Measurements from ENCODE around the gene SAP30. TPM values are rescaled to one million over a fixed set of nuclear protein-coding genes. Genes with fewer than 3 reads are reported as not detected.

SAP30 gene
- total and polyA plus RNA-seq, 9 of the 15 experiments (the other 6 are each of a cell fraction or from before 2014, with no cell fraction given): 5.9 to 51.1 (median 32.6) TPM

DNA sequence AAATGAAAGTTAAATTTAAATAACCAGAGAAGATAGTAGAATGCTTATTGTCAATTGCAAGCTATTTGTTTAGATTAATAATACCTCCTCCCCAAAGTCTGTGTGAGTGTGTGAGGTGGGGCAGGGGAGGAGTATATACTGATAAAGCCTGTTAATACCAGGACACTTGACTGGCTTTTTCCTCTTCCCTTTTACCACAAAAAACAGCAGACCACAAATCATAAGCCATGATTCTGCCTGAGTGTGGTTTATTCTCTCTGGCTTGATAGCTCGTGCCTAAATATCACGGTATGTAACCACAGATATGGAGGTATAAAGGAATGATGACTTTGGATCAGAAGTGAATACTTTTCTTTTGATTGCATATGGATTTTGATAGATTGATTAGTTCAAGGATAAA, 50.0 kb downstream of the SAP30 start (continued):
- TF ChIP-seq, protein P1, sequence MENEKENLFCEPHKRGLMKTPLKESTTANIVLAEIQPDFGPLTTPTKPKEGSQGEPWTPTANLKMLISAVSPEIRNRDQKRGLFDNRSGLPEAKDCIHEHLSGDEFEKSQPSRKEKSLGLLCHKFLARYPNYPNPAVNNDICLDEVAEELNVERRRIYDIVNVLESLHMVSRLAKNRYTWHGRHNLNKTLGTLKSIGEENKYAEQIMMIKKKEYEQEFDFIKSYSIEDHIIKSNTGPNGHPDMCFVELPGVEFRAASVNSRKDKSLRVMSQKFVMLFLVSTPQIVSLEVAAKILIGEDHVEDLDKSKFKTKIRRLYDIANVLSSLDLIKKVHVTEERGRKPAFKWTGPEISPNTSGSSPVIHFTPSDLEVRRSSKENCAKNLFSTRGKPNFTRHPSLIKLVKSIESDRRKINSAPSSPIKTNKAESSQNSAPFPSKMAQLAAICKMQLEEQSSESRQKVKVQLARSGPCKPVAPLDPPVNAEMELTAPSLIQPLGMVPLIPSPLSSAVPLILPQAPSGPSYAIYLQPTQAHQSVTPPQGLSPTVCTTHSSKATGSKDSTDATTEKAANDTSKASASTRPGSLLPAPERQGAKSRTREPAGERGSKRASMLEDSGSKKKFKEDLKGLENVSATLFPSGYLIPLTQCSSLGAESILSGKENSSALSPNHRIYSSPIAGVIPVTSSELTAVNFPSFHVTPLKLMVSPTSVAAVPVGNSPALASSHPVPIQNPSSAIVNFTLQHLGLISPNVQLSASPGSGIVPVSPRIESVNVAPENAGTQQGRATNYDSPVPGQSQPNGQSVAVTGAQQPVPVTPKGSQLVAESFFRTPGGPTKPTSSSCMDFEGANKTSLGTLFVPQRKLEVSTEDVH (IDR thresholded peaks at IDR 0.05; ENCODE audit: low read depth, partially characterized antibody): no peak
- TF ChIP-seq, protein P2, sequence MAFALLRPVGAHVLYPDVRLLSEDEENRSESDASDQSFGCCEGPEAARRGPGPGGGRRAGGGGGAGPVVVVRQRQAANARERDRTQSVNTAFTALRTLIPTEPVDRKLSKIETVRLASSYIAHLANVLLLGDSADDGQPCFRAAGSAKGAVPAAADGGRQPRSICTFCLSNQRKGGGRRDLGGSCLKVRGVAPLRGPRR (CRISPR knock-in tag; IDR thresholded peaks at IDR 0.05): no peak
- TF ChIP-seq GTF2F1 (IDR thresholded peaks at IDR 0.05; ENCODE audit: low read depth, low read length) (no peak), TARDBP (IDR thresholded peaks at IDR 0.05) (no peak)

DNA sequence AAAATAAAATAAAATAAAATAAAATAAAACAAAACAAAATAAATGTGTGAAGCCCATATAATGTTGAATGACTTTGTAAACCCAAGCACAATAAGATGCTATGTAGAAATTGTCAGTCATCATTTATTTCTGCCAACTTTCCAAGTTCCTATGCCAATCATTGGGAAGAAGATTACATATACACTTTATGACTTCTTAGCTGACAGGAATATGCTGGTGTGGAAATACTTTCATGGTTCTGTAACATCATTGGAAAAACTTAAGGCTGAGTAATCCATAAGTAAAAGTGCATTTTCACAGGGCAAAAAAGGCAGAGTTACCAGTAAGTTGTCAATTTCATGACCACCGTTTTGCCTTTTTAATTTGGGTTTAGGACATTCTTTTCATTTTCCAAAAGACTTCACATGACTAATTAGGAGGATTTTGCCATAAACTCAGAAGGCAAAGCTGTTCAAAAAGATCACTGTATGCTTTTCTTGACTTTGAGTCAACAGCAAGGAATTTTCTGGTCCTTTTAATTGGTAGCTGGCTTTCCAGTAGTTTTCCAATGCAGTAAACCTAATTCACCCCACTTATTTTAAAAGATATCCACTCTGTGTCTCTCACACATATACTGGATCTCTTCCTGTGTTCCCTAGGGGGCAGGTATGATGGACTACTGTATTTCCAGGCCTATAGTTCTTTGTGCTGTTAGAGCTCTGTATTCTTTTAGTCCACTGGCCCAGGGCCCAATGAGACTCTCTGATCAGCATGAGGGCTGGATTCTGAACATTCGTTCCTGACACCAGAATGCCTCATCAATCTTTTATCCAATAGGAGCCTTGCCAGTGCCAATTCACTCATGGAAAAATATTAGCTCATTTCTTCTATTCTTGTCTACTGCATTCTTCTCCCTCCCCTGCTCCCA, 54.4 kb downstream of the SAP30 start:
- ATAC-seq (no peak), FAIRE-seq (peak; percentile 46), DNase-seq (ENCODE audit: extremely low read depth in 1 of 4, low spot score in 3 of 4) (no peak)
- in situ Hi-C loops (cut with MboI) (loop anchor here (5.0 kb wide), 1 partner anchor 67 kb away; no protein-coding TSS in a partner anchor), intact Hi-C loops (cut with micrococcal nuclease) (loop anchor here (5.0 to 10.0 kb wide), 2 partner anchors 37 to 570 kb away; no protein-coding TSS in a partner anchor)
- H4K20me1 ChIP-seq (replicated peaks; ENCODE audit: control insufficient read depth, insufficient read depth, low read length): no peaks in the 10 kb centered on the region
- CTCF ChIA-PET (ENCODE audit: low intra/inter-chr PET ratio): no interaction called here
- no peak overlapping the region for H2AFZ ChIP-seq (ENCODE audit: low read depth, low read length)
- no peaks in the 10 kb centered on the region for H3K9me1 ChIP-seq (ENCODE audit: control insufficient read depth, insufficient read depth, low read length)
- H3K79me2 ChIP-seq (ENCODE audit: control insufficient read depth, insufficient read depth, low read length): no peaks in the 10 kb centered on the region
- H3K4me2 ChIP-seq (ENCODE audit: insufficient read depth, low read length): no peak overlapping the region
- no peaks in the 10 kb centered on the region for H3K36me3 ChIP-seq (ENCODE audit: control insufficient read depth, insufficient read depth, low read length)
- H3K27ac ChIP-seq (ENCODE audit: extremely low read depth, low read depth, low read length): no peak overlapping the region
- TF ChIP-seq POLR2AphosphoS2 (IDR thresholded peaks at IDR 0.05; ENCODE audit: low read length) (no peak), NR1H2 (CRISPR knock-in tag; IDR thresholded peaks at IDR 0.05) (no peak), ETV6 (IDR thresholded peaks at IDR 0.05; ENCODE audit: borderline replicate concordance in 1 of 2, low read depth in 2 of 2, low read length in 1 of 2) (no peak), ETV6 (CRISPR knock-in tag; IDR thresholded peaks at IDR 0.05; ENCODE audit: borderline replicate concordance) (no peak), TAF15 (IDR thresholded peaks at IDR 0.05; ENCODE audit: low read depth, low read length) (no peak), ZZZ3 (IDR thresholded peaks at IDR 0.05) (no peak), NFRKB (IDR thresholded peaks at IDR 0.05; ENCODE audit: low read depth) (no peak)
- TF ChIP-seq, protein P3, sequence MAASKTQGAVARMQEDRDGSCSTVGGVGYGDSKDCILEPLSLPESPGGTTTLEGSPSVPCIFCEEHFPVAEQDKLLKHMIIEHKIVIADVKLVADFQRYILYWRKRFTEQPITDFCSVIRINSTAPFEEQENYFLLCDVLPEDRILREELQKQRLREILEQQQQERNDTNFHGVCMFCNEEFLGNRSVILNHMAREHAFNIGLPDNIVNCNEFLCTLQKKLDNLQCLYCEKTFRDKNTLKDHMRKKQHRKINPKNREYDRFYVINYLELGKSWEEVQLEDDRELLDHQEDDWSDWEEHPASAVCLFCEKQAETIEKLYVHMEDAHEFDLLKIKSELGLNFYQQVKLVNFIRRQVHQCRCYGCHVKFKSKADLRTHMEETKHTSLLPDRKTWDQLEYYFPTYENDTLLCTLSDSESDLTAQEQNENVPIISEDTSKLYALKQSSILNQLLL (CRISPR knock-in tag; IDR thresholded peaks at IDR 0.05; ENCODE audit: borderline replicate concordance): no peak
- no peak overlapping the region for H3K9ac ChIP-seq (ENCODE audit: insufficient read depth in 1 of 2, low read depth in 2 of 2, low read length in 2 of 2)
- POLR2A ChIA-PET: interaction anchor here (0.6 to 1.3 kb wide), 5 partner anchors 17 to 741 kb away, joined by 3 to 4 read pairs (median 3); no protein-coding TSS in a partner anchor
- 6% methylated on average over 2 of the region's 2 CpGs for WGBS (ENCODE audit: insufficient coverage, low coverage, missing lambda C conversion rate)
- H3K9me3 ChIP-seq (replicated peaks; ENCODE audit: control insufficient read depth, insufficient read depth, low read depth, low read length): no peaks in the 10 kb centered on the region; the same call in 1 of the 2 replicates
- H3K4me3 ChIP-seq: no peak overlapping the region
- BruUV-seq (replicated peaks): no TSS peak
- no peaks in the 10 kb centered on the region for H3K27me3 ChIP-seq (ENCODE audit: control insufficient read depth in 2 of 2, insufficient read depth in 2 of 2, low read length in 2 of 2)
- H3K4me1 ChIP-seq (replicated peaks in 1 of 2; ENCODE audit: control insufficient read depth in 2 of 2, insufficient read depth in 2 of 2, low read length in 2 of 2): no peaks in the 10 kb centered on the region
